Activated T-helper 9 cell treated with anti-CD3 and anti-CD28 coated beads, Interleukin-2, amount 50 U/mL, for 16 hours (primary cell): ENCODE measurements around the gene HCFC1R1.

ENCODE experiments used
- DNase-seq: peaks from one replicate; pipeline ENCODE4 v3.0.0-alpha.2; 2020; ENCODE audit warnings: low read depth

The HCFC1R1 gene

DNA sequence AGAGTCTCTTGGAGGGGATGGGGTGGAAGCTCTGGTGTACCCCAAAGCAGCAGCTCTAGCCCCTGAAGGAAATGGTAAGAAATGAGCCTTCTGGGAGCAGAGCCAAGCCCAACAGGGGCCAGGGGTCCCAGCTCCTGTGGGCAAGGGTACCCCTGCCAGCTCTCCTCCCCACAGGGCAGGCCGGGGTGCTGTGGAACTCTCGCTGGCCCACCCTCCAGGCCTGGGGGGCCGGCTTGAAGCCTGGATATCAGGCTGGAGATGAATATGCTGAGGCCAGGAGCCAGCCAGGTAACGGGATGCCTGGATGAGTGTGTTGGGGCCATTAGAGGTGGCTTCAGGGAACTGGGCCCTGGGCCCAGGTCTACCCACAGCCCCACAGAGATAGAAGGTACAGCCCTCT lies 23.2 kb downstream of the HCFC1R1 start:
- DNase-seq = no peak

GRCh38 chr16:2999929-3000328 lies 23.8 kb downstream of the HCFC1R1 start:
- DNase-seq = no peak

DNA sequence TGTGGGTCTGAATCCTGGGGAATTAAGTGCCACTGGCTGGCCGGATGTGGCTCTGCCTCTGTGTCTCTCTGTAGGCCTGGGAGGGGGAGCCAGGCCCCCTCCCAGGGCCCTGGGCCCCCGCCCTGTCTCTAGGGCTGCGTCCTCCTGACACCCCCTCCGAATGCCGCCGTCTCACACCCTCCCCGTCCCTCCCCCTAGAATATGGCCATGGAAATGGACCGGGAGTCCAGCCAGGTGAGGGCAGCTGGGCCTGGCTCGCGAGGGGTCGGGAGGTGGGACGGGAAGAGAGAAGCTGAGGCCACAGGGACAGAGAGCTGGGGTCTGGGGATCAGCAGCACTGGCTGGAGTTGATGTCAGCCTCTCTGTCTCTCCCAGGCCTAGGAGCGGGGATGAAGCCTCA lies 27.4 kb downstream of the HCFC1R1 start:
- no peak for DNase-seq

DNA sequence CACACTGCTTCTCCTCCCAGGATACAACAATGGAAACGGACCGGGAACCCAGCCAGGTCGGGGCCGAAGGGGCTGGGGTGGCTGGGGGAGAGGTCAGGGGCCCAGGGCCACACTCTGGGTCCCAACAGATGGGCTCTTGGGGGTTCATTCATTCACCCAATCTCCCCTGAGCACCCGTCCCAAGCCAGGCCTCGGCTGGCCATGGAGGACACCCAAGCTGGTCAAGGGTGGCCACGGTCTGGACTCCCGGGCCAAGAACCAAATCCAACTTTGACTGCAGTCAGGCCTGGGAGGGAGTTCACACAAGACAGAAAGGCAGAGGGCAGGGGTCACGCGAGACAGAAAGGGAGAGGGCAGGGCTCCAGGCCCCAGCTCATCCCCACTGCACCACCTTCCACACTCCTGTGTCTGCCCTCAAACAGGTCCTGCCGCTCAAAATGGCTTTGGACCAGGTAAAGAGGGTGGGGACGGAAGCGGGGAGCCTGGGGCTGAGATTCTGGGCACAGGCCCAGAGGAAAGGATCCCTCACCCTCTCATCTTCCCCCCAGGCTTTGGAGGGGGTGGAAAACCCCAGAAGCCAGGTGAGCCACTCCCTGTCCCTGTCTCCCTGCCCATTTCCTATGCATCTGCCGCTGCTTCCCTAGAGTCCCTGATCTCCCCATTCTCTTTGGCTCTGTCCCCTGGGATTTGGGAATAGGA lies 31.2 kb downstream of the HCFC1R1 start:
- DNase-seq = no peak

DNA sequence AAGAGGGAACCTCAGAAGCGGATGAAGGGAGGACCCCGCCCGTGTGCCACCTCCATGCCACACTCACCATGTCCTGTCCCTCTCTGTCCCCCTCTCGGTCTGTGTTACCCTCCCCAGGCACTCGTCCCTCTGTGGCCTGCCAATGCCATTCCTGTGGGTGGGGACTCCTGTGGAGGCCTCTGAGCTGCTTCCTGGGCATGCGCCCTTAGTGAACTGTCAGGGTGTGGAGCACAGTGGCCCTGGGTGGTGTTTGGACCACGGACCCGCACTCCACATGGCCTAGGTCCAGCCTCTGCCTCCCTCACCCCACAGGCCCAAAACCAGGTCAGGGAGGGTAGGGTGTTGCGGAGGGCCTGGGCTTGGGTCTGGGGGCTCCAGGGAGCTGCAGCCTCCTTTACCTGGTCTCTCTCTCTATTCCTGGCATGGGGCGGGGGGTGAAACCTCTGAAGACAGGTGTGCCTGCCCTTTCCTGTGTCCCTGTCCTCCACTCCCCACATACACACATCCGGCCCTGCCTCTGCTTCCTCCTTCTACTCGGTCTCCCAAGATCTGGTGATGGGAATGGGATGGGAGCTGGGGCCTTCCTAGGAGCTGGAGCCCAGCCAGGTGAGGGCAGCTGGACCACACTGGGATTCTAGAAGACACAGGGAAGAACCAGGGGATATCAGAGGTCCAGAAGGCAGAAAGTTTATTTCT lies 32.0 kb downstream of the HCFC1R1 start:
- DNase-seq = no peak

- no peak for DNase-seq
Measured at GRCh38 chr16:2990891-2991290, 32.9 kb downstream of the HCFC1R1 start.

DNA sequence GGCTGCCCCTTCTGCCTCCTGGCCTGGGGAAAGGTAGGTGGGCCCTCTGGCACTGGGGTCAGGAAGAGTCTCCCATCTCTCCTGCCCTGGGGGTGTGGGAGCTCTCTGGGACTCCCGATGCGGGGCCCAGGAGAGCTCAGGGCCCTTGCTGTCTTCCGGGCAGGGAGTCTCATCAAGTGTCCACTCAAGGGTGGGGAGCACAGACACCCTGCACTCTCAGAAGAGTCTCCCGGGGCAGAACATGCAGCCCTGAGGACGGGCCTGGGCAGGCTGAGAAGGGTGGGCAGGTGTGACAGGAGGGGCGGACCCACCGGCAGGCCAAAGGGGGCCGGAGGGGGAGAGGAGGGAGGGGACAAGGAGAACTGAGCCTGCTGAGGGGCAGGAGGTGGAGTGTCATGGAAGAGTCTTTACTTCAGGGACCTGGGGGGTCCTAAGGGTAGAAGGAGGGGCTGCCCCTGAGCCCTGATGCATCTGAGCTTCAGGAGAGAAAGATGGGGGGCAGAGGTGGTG lies 35.1 kb downstream of the HCFC1R1 start:
- DNase-seq = no peak

DNA sequence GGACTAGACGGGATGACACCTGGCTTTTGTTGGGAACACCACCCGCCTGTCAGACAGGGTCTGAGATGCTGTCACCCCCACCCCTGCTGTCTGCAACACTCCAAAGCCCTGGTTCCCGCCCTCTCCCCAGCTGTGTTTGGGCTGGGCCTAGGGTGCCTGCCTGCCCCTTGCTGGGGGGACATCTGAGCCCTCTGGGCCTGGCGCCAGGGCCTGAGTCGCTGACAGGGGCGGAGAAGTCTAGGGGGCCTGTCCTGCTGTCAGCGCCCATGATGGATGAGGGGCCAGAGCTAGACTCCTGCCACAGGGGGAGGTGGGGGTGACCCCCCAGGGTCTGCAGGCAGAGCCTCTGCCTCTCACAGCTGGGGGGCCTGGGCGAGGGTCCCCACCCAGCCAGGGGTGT lies 35.9 kb downstream of the HCFC1R1 start:
- DNase-seq = no peak

- DNase-seq = no peak
Measured at GRCh38 chr16:2987286-2987685, 36.5 kb downstream of the HCFC1R1 start.

GRCh38 chr16:2986623-2987188 lies 37.0 kb downstream of the HCFC1R1 start:
- no peak for DNase-seq

GRCh38 chr16:2985893-2986355 lies 37.8 kb downstream of the HCFC1R1 start:
- no peak for DNase-seq

DNA sequence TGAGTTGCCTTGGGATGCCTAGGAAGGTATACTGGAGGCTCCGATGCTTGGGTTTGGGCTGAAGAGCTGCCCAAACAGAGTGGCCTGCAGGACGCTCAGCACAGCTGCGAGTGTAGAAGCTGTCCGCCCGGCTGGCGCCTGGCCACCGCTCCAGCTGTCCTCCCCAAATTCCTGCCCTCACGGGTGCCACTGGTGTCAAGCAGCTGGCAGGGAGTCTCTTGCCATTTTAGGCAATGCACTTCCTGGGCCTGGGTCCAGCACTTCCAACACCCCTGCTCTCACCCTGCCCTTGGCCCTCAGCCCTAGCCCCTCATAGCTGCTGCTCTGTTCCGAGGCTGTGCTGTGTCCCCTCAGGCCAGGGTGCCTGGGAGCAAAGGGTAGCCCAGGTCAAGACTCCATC lies 38.3 kb downstream of the HCFC1R1 start:
- no peak for DNase-seq

DNA sequence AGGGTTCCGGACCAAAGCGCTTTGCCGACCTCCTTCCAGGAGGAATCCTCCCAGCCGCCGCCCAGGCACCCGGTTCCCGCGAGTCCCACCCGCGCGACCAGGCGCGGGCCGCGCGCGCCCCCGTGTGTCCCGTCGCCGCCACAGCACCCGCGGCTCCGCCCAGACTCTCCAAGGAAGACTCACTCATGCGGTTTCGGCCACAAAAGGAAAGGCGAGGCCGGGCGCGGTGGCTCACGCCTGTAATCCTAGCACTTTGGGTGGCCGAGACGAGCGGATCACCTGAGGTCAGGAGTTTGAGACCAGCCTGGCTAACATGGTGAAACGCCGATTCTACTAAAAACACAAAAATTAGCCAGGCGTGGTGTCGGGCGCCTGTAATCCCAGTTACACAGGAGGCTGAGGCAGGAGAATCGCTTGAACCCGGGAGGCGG lies 40.0 kb downstream of the HCFC1R1 start:
- DNase-seq = peak; percentile 60

GRCh38 chr16:2982402-2982801 lies 41.3 kb downstream of the HCFC1R1 start:
- DNase-seq = no peak

GRCh38 chr16:2981899-2982250 lies 41.9 kb downstream of the HCFC1R1 start:
- no peak for DNase-seq

- no peak for DNase-seq
Measured at GRCh38 chr16:2981177-2981898, 42.4 kb downstream of the HCFC1R1 start.

GRCh38 chr16:2980227-2981176 lies 43.2 kb downstream of the HCFC1R1 start, which contains the start of gene PKMYT1:
TSS of gene PKMYT1 (minus strand) at chr16:2980446. CDS start at chr16:2979657, 789 bp downstream.
- DNase-seq = peak; percentile 91

GRCh38 chr16:2979669-2980226 lies 44.0 kb downstream of the HCFC1R1 start:
- DNase-seq = no peak

GRCh38 chr16:2977440-2977839 lies 46.3 kb downstream of the HCFC1R1 start:
- no peak for DNase-seq

- DNase-seq = no peak
Measured at GRCh38 chr16:2976673-2977072, 47.1 kb downstream of the HCFC1R1 start.

DNA sequence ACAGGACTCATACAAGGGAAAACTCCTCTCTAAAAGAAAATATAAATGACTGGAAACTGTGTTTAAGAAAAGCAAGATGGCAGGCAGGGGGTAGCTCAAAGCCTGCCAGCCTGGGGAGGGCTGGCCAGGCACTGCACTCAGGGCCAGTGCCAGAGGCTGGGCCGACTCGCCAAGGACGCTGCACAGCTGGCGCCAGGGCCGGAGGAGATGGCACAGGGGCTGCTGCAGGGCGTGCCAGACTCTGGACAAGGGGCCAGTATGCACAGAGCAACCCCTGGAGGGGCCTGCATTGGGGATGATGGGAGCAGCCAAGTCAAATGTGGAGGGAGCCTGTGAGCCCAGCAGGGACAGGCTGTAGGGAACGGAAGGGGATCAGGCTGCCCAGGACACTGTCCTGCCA lies 47.5 kb downstream of the HCFC1R1 start:
- DNase-seq = no peak
